ENCODE results near the gene TMEM236. TPM values are rescaled to one million over a fixed set of nuclear protein-coding genes. Genes with fewer than 3 reads are reported as not detected.
A peak's percentile ranks its signal among the peaks of the same experiment; 100 is the strongest.

The TMEM236 gene
- total RNA-seq, 1 donor from 2014 or later, result 5.0 TPM

DNA sequence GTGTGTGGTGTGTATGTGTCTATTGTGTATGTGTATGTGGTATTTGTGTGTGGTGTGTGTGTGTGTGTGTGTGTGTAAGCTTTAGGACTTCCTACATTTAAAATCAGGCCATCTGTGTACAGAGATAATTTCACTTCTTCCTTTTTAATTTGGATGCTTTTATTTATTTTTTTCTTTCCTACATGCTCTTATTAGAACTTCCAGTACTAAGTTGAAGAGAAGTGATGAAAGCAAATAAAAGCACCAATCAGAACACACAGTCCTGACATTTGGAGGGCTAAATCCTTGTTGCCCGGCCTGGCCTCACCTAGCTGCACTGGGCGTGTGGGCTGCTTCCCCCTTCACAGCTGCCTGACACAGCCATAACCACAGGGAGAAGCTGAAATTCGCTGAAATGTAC, 53.3 kb downstream of the TMEM236 start:
- H3K9me3 ChIP-seq, result no peaks in the 10 kb centered on the region
- no peak overlapping the region for H3K4me3 ChIP-seq
- H3K36me3 ChIP-seq, result no peaks in the 10 kb centered on the region
- no peaks in the 10 kb centered on the region for H3K4me1 ChIP-seq
- H3K27ac ChIP-seq, result no peak overlapping the region
- peak; percentile 68 for ATAC-seq
- intact Hi-C loops (cut with DNase I), result no loop called here
- TF ChIP-seq, protein P1, sequence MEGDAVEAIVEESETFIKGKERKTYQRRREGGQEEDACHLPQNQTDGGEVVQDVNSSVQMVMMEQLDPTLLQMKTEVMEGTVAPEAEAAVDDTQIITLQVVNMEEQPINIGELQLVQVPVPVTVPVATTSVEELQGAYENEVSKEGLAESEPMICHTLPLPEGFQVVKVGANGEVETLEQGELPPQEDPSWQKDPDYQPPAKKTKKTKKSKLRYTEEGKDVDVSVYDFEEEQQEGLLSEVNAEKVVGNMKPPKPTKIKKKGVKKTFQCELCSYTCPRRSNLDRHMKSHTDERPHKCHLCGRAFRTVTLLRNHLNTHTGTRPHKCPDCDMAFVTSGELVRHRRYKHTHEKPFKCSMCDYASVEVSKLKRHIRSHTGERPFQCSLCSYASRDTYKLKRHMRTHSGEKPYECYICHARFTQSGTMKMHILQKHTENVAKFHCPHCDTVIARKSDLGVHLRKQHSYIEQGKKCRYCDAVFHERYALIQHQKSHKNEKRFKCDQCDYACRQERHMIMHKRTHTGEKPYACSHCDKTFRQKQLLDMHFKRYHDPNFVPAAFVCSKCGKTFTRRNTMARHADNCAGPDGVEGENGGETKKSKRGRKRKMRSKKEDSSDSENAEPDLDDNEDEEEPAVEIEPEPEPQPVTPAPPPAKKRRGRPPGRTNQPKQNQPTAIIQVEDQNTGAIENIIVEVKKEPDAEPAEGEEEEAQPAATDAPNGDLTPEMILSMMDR (IDR thresholded peaks at IDR 0.05), result no peak
- DNase-seq, result no peak
- no peaks in the 10 kb centered on the region for H3K27me3 ChIP-seq

DNA sequence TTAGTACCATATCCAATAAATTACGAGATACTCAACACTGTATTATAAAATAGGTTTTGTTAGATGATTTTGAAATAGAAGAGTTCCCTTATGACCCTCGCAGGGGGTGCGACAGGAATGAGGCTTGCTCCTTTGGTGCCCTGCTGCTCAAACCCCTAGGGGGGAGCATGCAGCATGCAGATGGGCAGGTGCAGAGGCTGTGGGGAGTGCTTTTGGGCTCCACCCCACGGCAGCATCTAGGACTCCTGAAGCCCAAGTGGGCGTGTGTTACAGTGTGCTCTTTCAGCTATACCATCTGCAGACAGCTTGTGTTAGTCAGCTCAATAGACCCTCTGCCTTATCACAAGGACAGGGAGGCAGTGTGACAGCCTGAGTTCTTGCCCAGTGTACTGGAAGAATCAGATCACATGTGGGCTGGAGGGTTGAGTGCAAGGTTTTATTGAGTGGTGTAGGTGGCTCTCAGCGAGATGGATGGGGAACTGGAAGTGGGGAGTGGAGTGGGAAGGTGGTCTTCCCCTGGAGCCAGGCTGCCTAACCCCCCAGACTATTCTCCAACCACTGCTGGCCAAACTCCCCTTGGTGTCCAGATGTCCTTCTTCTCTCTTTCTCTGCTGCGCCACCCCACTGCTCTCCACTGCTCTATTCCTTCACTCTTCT, 54.0 kb downstream of the TMEM236 start:
- Histone ChIP-seq H3K9me3 (no peaks in the 10 kb centered on the region), H3K36me3 (no peaks in the 10 kb centered on the region), H3K4me1 (no peaks in the 10 kb centered on the region), H3K27ac (no peak overlapping the region), H3K4me3 (no peak overlapping the region), H3K27me3 (no peaks in the 10 kb centered on the region)
- TF ChIP-seq, protein P1 (IDR thresholded peaks at IDR 0.05), result peak; percentile 10
- peak; percentile 49 for ATAC-seq
- intact Hi-C loops (cut with DNase I), result no loop called here
- no peak for DNase-seq

DNA sequence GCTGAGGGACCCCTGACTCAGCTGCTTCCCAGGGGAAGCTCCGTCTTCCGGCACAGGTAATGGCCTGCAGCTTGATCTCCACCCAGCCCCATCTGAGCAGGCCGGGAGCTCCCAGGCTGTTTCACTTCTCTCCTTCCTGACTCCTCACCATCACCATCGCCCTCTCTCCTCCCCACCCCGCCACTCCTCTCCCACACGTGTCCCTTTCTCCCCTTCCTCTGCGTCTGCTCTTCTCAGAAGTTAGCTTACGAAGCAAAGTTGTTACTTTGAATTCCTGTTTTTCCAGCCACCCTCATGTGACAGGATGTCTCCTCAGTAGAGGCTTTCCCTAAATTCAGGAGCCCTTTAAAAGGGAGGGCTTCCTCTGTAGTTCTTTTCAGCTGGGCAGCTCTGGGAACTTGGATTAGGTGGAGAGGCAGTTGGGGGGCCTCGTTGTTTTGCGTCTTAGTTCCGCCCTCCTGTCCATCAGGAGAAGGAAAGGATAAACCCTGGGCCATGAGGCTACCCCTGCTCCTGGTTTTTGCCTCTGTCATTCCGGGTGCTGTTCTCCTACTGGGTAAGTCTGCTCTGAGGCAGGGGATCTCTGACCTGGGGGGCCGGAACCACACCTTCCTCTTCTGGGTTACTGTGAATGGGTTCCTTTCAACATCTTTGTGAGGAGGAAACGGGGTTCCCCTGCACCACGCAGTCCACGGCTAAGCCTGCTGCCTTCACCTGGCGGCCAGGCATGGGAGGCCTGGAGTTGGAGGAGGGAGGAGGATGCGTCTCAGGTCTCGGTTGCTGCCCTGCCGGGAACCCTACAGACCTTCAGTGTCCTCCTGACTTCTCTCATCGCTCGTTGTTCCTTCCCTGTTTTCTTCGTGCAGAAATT, 57.2 kb downstream of the TMEM236 start, which contains the start of gene MRC1:
MRC1 (plus strand) TSS at position 378 of the 871 bp plus-strand sequence; CDS start at position 496, 118 bp downstream.
- Histone ChIP-seq H3K4me3 (peak within 1 kb of the TSS; percentile 48), H3K27ac (peak within 1 kb of the TSS; percentile 70), H3K9me3 (no peaks in the 10 kb centered on the region), H3K36me3 (no peaks in the 10 kb centered on the region), H3K27me3 (no peaks in the 10 kb centered on the region), H3K4me1 (no peaks in the 10 kb centered on the region)
- ATAC-seq, result peak; percentile 81
- peak; percentile 74 for DNase-seq
- TF ChIP-seq, protein P1 (IDR thresholded peaks at IDR 0.05), result no peak
- intact Hi-C loops (cut with DNase I), result no loop called here

DNA sequence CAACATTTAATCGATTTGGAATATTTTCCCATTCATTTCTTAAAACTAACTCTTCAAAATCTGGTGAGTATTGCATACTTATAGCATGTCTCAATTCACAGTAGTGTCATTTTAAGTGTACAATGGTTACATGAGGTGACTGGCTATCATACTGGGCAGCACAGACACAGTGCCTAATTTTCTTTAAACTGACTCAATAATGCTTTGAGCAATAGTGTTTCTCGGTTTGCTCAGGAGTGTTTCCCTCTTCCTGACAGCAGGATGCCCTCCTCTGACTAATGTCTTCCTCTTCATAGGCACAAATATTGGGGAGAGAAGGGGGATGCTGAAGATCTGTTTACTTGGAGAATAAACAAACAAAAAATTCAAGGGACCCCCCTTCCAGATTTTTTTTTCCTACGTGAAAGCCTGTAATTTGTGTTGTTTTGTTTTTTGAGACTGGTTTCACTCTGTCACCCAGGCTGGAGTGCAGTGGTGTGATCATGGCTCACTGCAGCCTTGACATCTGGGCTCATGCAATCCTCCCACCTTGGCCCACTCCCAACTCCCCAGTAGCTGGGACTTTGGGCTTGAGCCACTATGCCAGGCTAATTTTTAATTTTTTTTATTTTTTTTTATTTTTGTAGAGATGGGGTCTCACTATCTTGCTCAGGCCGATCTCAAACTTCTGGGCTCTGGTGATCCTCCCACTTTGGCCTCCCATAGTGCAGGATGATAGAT, 59.3 kb downstream of the TMEM236 start:
- Histone ChIP-seq H3K4me3 (peak overlapping the region; percentile 48), H3K9me3 (no peaks in the 10 kb centered on the region), H3K36me3 (no peaks in the 10 kb centered on the region), H3K4me1 (no peaks in the 10 kb centered on the region), H3K27ac (peak overlapping the region; percentile 70), H3K27me3 (no peaks in the 10 kb centered on the region)
- TF ChIP-seq, protein P1 (IDR thresholded peaks at IDR 0.05), result no peak
- intact Hi-C loops (cut with DNase I), result no loop called here
- DNase-seq, result no peak
- peak; percentile 6 for ATAC-seq

DNA sequence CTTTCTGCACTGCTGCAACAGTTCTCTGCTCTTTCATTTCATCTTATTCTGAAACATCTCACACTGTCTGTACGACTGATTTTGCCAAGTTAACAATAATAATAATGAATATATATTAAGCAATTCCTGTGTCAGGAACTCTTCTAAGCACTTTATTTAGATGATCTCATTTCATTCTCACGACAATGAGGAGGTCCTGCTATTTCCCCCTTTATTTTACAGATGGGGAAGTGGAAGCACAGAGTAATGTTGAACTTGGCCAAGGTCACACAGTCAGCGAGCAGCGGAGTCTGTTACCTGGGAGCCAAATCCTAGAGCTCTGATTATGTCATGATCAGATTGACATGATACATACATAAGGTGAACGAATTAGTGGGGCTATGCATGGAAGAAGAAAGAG, 63.0 kb downstream of the TMEM236 start:
- Histone ChIP-seq H3K36me3 (no peaks in the 10 kb centered on the region), H3K4me1 (no peaks in the 10 kb centered on the region), H3K27me3 (no peaks in the 10 kb centered on the region), H3K4me3 (peak overlapping the region; percentile 19), H3K27ac (no peak overlapping the region), H3K9me3 (no peaks in the 10 kb centered on the region)
- ATAC-seq, result peak; percentile 40
- DNase-seq, result no peak
- intact Hi-C loops (cut with DNase I), result no loop called here
- TF ChIP-seq, protein P1 (IDR thresholded peaks at IDR 0.05), result no peak

Data from upper lobe of right lung (tissue), 1 donor.